Dedifferentiated amniotic fluid mesenchymal stem cell (primary cell): Measurements from ENCODE around the gene TMIGD1.

Experiments used
- DNase-seq: peaks from one replicate; pipeline ENCODE4 v3.0.0-alpha.2; 2016; ENCODE audit errors: extremely low spot score

TMIGD1 gene

GRCh38 chr17:30332057-30332542 is 1.8 kb downstream of the TMIGD1 start:
- no peak for DNase-seq

- DNase-seq, result no peak
Measured at GRCh38 chr17:30326809-30327208, 7.0 kb downstream of the TMIGD1 start.

GRCh38 chr17:30324723-30325122 is 9.1 kb downstream of the TMIGD1 start:
- no peak for DNase-seq

- DNase-seq, result no peak
Measured at GRCh38 chr17:30323895-30324319, 9.9 kb downstream of the TMIGD1 start.

GRCh38 chr17:30323262-30323894 is 10.5 kb downstream of the TMIGD1 start:
- DNase-seq, result no peak

GRCh38 chr17:30321314-30321713 is 12.5 kb downstream of the TMIGD1 start:
- DNase-seq, result no peak

GRCh38 chr17:30318155-30318554 is 15.7 kb downstream of the TMIGD1 start:
- no peak for DNase-seq

- DNase-seq, result no peak
Measured at GRCh38 chr17:30316736-30317135, 17.1 kb downstream of the TMIGD1 start.

- no peak for DNase-seq
Measured at GRCh38 chr17:30315106-30315505, 18.8 kb downstream of the TMIGD1 start.

GRCh38 chr17:30314474-30314873 is 19.4 kb downstream of the TMIGD1 start:
- DNase-seq, result no peak

- DNase-seq, result no peak
Measured at GRCh38 chr17:30312226-30312625, 21.6 kb downstream of the TMIGD1 start.

- DNase-seq, result no peak
Measured at GRCh38 chr17:30310562-30310961, 23.3 kb downstream of the TMIGD1 start.

- no peak for DNase-seq
Measured at GRCh38 chr17:30309591-30309990, 24.3 kb downstream of the TMIGD1 start.

GRCh38 chr17:30308406-30308805 is 25.5 kb downstream of the TMIGD1 start:
- DNase-seq, result no peak

- DNase-seq, result no peak
Measured at GRCh38 chr17:30304778-30305177, 29.1 kb downstream of the TMIGD1 start.

GRCh38 chr17:30302241-30302640 is 31.6 kb downstream of the TMIGD1 start:
- no peak for DNase-seq

- no peak for DNase-seq
Measured at GRCh38 chr17:30300818-30301217, 33.0 kb downstream of the TMIGD1 start.

- DNase-seq, result no peak
Measured at GRCh38 chr17:30299000-30299399, 34.9 kb downstream of the TMIGD1 start.

GRCh38 chr17:30297715-30298114 is 36.1 kb downstream of the TMIGD1 start:
- no peak for DNase-seq

- no peak for DNase-seq
Measured at GRCh38 chr17:30296499-30297080, 37.3 kb downstream of the TMIGD1 start.

GRCh38 chr17:30292286-30292858 is 41.5 kb downstream of the TMIGD1 start:
- DNase-seq, result peak; percentile 39

- peak; percentile 49 for DNase-seq
Measured at GRCh38 chr17:30291543-30292285, 42.1 kb downstream of the TMIGD1 start, which contains the start of gene BLMH. BLMH (minus strand) TSS chr17:30291944; CDS start chr17:30291819, 125 bp downstream.
